ENCODE results near the gene DCLK3.

Gene DCLK3

DNA sequence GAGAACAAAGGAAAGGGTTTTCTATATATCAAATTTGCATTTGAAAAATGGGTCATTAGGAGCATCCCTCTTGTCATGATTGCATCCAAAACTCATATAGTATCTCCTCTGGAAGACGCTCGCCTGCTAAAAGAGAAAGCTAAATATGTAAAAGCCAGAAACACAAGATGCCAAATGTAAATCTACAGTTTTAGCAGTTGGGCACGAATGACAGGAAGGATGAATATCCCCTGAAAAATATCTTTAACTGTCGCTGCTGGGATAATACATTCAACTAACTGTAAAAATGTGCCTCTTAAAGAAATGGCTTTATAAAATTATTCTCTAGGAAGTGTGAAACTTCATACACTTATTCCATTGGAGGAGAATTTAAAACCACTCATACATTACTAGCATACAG lies 101.7 kb downstream of the DCLK3 start:
- Histone ChIP-seq H3K27ac (ENCODE audit: low read depth, low read length) (no peak overlapping the region), H2BK12ac (ENCODE audit: low read length) (no peak overlapping the region), H3K79me2 (ENCODE audit: control insufficient read depth, insufficient read depth, low read length, poor library complexity) (no peaks in the 10 kb centered on the region), H3K4me2 (ENCODE audit: low read length) (no peak overlapping the region), H3K4me1 (ENCODE audit: control insufficient read depth in 1 of 2, insufficient read depth in 2 of 2, low read length in 2 of 2) (no peaks in the 10 kb centered on the region), H3K23ac (ENCODE audit: low read length) (no peak overlapping the region), H3K36me3 (ENCODE audit: control insufficient read depth in 1 of 2, insufficient read depth in 2 of 2, low read length in 2 of 2) (no peaks in the 10 kb centered on the region), H3K4me3 (ENCODE audit: low read depth, low read length) (no peak overlapping the region), H3K9ac (ENCODE audit: low read length) (no peak overlapping the region), H2BK5ac (ENCODE audit: low read depth, low read length, poor library complexity) (no peak overlapping the region), H3K27me3 (ENCODE audit: insufficient read depth, low read length) (no peaks in the 10 kb centered on the region), H4K8ac (ENCODE audit: low read depth, low read length) (no peak overlapping the region), H3K4ac (ENCODE audit: low read depth, low read length) (no peak overlapping the region), H2AK5ac (ENCODE audit: low read length) (no peak overlapping the region), H4K91ac (ENCODE audit: low read depth, low read length) (no peak overlapping the region), H3K18ac (ENCODE audit: low read length) (no peak overlapping the region), H3K14ac (ENCODE audit: low read length) (no peak overlapping the region), H2AFZ (ENCODE audit: insufficient read depth, low read length, poor library complexity) (no peak overlapping the region), H3K79me1 (ENCODE audit: low read length) (no peaks in the 10 kb centered on the region), H2BK120ac (ENCODE audit: insufficient read depth, low read length, poor library complexity) (no peak overlapping the region), H4K12ac (ENCODE audit: low read depth, low read length) (no peak overlapping the region), H3K9me3 (ENCODE audit: insufficient read depth, low read depth, low read length) (no peaks in the 10 kb centered on the region)
- DNase-seq, result no peak
- WGBS (ENCODE audit: extremely low coverage, insufficient coverage, insufficient read length), result no CpG with 5 or more reads among the region's 4 CpGs

Measured in trophoblast cell (in vitro differentiated cells and primary cell).